ENCODE results near the gene VCP.

VCP gene

GRCh38 chr9:35010351-35010958 lies 62.0 kb downstream of the VCP start:
- no peak for DNase-seq

All from suppressor macrophage (primary cell).